Neutrophil (primary cell): Measurements from ENCODE around the gene SLC38A7.
"Not testable (repeated sequence)": the region's sequence is repeated elsewhere in the genome, so short reads cannot be mapped to it uniquely, and the experiment has no call there.

Experiments
- H3K27ac ChIP-seq: fragments of 200-600 bp; sonication (generic); 2 replicates; pipeline ENCODE4 v1.5.1; 2016; ENCODE audit warnings: mild to moderate bottlenecking, moderate library complexity
- H3K27me3 ChIP-seq: fragments of 200-600 bp; sonication (generic); 2 replicates; pipeline ENCODE4 v1.6.0; 2016; ENCODE audit warnings: mild to moderate bottlenecking
- H3K36me3 ChIP-seq: fragments of 200-600 bp; sonication (generic); 2 replicates; pipeline ENCODE4 v1.5.1; 2017
- H3K4me1 ChIP-seq, 2 experiments: fragments of 200-600 bp in 1 of 2; sonication (generic) in 1 of 2; 1 replicate in 1 of 2; 2 replicates in 1 of 2; pipeline versions ENCODE4 v1.5.1 to v1.6.1; 2013 to 2016; ENCODE audit warnings: low read depth in 1 of 2, low read length in 1 of 2, mild to moderate bottlenecking in 1 of 2, moderate library complexity in 1 of 2; ENCODE audit not compliant: control insufficient read depth in 1 of 2, insufficient read depth in 1 of 2
- H3K4me3 ChIP-seq, 2 experiments: fragments of 200-600 bp in 1 of 2; sonication (generic) in 1 of 2; 1 replicate in 1 of 2; 2 replicates in 1 of 2; pipeline ENCODE4 v1.5.1; 2013 to 2016; ENCODE audit warnings: low read depth in 1 of 2, low read length in 1 of 2, mild to moderate bottlenecking in 1 of 2, moderate library complexity in 1 of 2
- H3K9me3 ChIP-seq: fragments of 200-600 bp; sonication (generic); 2 replicates; pipeline ENCODE4 v1.5.1; 2016
- CTCF ChIP-seq: fragments of 200-600 bp; sonication (generic); IDR thresholded peaks from 2 replicates; pipeline ENCODE4 v1.5.1; 2016; ENCODE audit warnings: antibody characterized with exemption

The SLC38A7 gene

GRCh38 chr16:58670946-58671583 lies 13.5 kb downstream of the SLC38A7 start:
- no peaks in the 10 kb centered on the region for H3K27me3 ChIP-seq
- H3K4me3 ChIP-seq: no peak overlapping the region
- TF ChIP-seq CTCF: no peak
- no peak overlapping the region for H3K27ac ChIP-seq
- H3K36me3 ChIP-seq: no peaks in the 10 kb centered on the region
- H3K9me3 ChIP-seq: no peaks in the 10 kb centered on the region
- H3K4me1 ChIP-seq: no peaks in the 10 kb centered on the region

GRCh38 chr16:58670177-58670576 lies 14.4 kb downstream of the SLC38A7 start:
- Histone ChIP-seq H3K36me3 (no peaks in the 10 kb centered on the region), H3K27ac (no peak overlapping the region), H3K4me1 (no peaks in the 10 kb centered on the region), H3K27me3 (no peaks in the 10 kb centered on the region), H3K4me3 (no peak overlapping the region), H3K9me3 (no peaks in the 10 kb centered on the region)
- TF ChIP-seq CTCF: no peak

GRCh38 chr16:58665200-58665599 lies 19.4 kb downstream of the SLC38A7 start:
- Histone ChIP-seq H3K9me3 (no peaks in the 10 kb centered on the region), H3K36me3 (no peaks in the 10 kb centered on the region), H3K27me3 (no peaks in the 10 kb centered on the region), H3K4me1 (no peaks in the 10 kb centered on the region), H3K27ac (no peak overlapping the region), H3K4me3 (no peak overlapping the region)
- no peak for TF ChIP-seq CTCF

GRCh38 chr16:58661199-58661830 lies 23.3 kb downstream of the SLC38A7 start:
- Histone ChIP-seq H3K4me3 (no peak overlapping the region), H3K9me3 (no peaks in the 10 kb centered on the region), H3K4me1 (no peaks in the 10 kb centered on the region), H3K36me3 (no peaks in the 10 kb centered on the region), H3K27me3 (no peaks in the 10 kb centered on the region), H3K27ac (no peak overlapping the region)
- no peak for TF ChIP-seq CTCF

GRCh38 chr16:58659911-58660310 lies 24.7 kb downstream of the SLC38A7 start:
- H3K27ac ChIP-seq, H3K9me3 ChIP-seq, H3K36me3 ChIP-seq, H3K4me1 ChIP-seq, H3K4me3 ChIP-seq, H3K27me3 ChIP-seq: not testable (repeated sequence)

- H3K36me3 ChIP-seq: no peaks in the 10 kb centered on the region
- no peaks in the 10 kb centered on the region for H3K27me3 ChIP-seq
- H3K4me1 ChIP-seq: no peaks in the 10 kb centered on the region
- H3K27ac ChIP-seq: no peak overlapping the region
- H3K9me3 ChIP-seq: no peaks in the 10 kb centered on the region
- no peak overlapping the region for H3K4me3 ChIP-seq
- no peak for TF ChIP-seq CTCF
Observed at GRCh38 chr16:58658796-58659211, 25.8 kb downstream of the SLC38A7 start.
